ENCODE measurements around the gene TREML2. TPM values are rescaled to one million over a fixed set of nuclear protein-coding genes. Genes with fewer than 3 reads are reported as not detected.

The TREML2 gene
- total RNA-seq, 2 experiments from 2014 or later: 8.9 TPM

- no peak overlapping the region for H3K4me3 Mint-ChIP-seq
- H3K9me3 Mint-ChIP-seq: peaks cover 2% of the 10 kb centered on the region
- no peaks in the 10 kb centered on the region for H3K27me3 Mint-ChIP-seq
- no peaks in the 10 kb centered on the region for H3K36me3 Mint-ChIP-seq
- no peak overlapping the region for H3K27ac Mint-ChIP-seq
- no peak for DNase-seq
- H3K4me1 Mint-ChIP-seq: no peaks in the 10 kb centered on the region
These were observed 21.6 kb upstream of the TREML2 start for GRCh38 chr6:41222513-41222912.

GRCh38 chr6:41222045-41222444, 21.1 kb upstream of the TREML2 start:
- Mint-ChIP-seq H3K9me3 (peaks cover 2% of the 10 kb centered on the region), H3K27ac (no peak overlapping the region), H3K36me3 (no peaks in the 10 kb centered on the region), H3K4me3 (no peak overlapping the region), H3K27me3 (no peaks in the 10 kb centered on the region), H3K4me1 (no peaks in the 10 kb centered on the region)
- DNase-seq: no peak

DNA sequence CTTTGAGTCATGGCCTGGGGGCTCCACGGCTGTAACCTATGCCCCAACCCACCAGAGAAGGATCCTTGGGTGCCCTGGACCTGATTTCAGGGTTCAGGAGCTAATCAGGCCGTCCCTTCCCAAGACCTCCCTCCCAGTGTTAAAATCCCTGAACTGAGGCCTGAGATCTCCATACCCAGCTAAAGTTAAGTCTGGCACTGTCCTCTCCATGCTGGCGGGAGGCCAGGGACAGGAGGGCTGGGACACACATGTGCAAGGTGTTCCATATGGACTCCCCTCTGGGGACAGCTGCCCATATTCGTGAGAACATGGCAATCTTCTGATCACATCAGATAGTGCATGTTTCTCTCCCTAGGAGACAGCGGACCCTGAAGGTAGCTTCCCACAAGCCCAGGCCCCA, 15.7 kb upstream of the TREML2 start:
- Mint-ChIP-seq H3K9me3 (peaks cover 12% of the 10 kb centered on the region), H3K4me3 (no peak overlapping the region), H3K27me3 (no peaks in the 10 kb centered on the region), H3K27ac (no peak overlapping the region), H3K36me3 (peaks cover 4% of the 10 kb centered on the region), H3K4me1 (no peaks in the 10 kb centered on the region)
- DNase-seq: no peak

DNA sequence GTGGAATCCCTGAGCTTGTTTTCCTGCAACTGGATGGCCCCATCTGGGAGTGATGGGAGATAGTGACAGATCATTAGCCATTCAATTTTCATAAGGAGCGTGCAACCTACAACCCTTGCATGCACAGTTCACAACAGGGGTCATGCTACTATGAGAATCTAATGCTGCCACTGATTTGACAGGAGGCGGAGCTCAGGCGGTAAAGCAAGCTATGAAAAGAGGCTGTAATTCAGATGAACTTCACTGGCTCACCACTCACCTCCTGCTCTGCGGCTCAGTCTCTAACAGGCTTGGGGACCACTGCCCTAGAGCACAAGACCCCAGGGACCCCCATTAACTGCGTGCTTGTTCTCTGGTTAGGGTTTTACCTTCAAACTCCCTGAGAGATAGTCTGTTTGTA, 14.8 kb upstream of the TREML2 start:
- Mint-ChIP-seq H3K4me1 (no peaks in the 10 kb centered on the region), H3K36me3 (peaks cover 4% of the 10 kb centered on the region), H3K27me3 (no peaks in the 10 kb centered on the region), H3K27ac (no peak overlapping the region), H3K4me3 (no peak overlapping the region), H3K9me3 (peaks cover 12% of the 10 kb centered on the region)
- no peak for DNase-seq

GRCh38 chr6:41214559-41215238, 13.8 kb upstream of the TREML2 start:
- no peak overlapping the region for H3K27ac Mint-ChIP-seq
- H3K9me3 Mint-ChIP-seq: peaks cover 12% of the 10 kb centered on the region
- peaks cover 2% of the 10 kb centered on the region for H3K4me1 Mint-ChIP-seq
- no peak overlapping the region for H3K4me3 Mint-ChIP-seq
- H3K27me3 Mint-ChIP-seq: no peaks in the 10 kb centered on the region
- no peak for DNase-seq
- H3K36me3 Mint-ChIP-seq: peaks cover 4% of the 10 kb centered on the region

GRCh38 chr6:41209547-41210320, 8.8 kb upstream of the TREML2 start:
- H3K4me3 Mint-ChIP-seq: no peak overlapping the region
- no peak overlapping the region for H3K27ac Mint-ChIP-seq
- no peaks in the 10 kb centered on the region for H3K27me3 Mint-ChIP-seq

GRCh38 chr6:41208439-41209106, 7.6 kb upstream of the TREML2 start:
- no peak for DNase-seq
- H3K36me3 Mint-ChIP-seq: no peaks in the 10 kb centered on the region
- H3K4me3 Mint-ChIP-seq: no peak overlapping the region
- no peaks in the 10 kb centered on the region for H3K9me3 Mint-ChIP-seq
- H3K4me1 Mint-ChIP-seq: peaks cover 12% of the 10 kb centered on the region
- no peaks in the 10 kb centered on the region for H3K27me3 Mint-ChIP-seq
- H3K27ac Mint-ChIP-seq: peak overlapping the region; percentile 53

More at GRCh38 chr6:41209547-41210320, 8.8 kb upstream of the TREML2 start:
- no peak for DNase-seq
- Mint-ChIP-seq H3K9me3 (peaks cover 8% of the 10 kb centered on the region), H3K36me3 (peaks cover 4% of the 10 kb centered on the region), H3K4me1 (peaks cover 12% of the 10 kb centered on the region)

- Mint-ChIP-seq H3K27me3 (no peaks in the 10 kb centered on the region), H3K9me3 (peaks cover 2% of the 10 kb centered on the region), H3K4me3 (no peak overlapping the region), H3K36me3 (no peaks in the 10 kb centered on the region), H3K4me1 (peaks cover 42% of the 10 kb centered on the region), H3K27ac (no peak overlapping the region)
- DNase-seq: no peak
These were observed 3.2 kb upstream of the TREML2 start for GRCh38 chr6:41204156-41204555.

- H3K4me1 Mint-ChIP-seq: peaks cover 47% of the 10 kb centered on the region
- no peaks in the 10 kb centered on the region for H3K27me3 Mint-ChIP-seq
- DNase-seq: no peak
These were observed 820 bp upstream of the TREML2 start for GRCh38 chr6:41201764-41202173.

DNA sequence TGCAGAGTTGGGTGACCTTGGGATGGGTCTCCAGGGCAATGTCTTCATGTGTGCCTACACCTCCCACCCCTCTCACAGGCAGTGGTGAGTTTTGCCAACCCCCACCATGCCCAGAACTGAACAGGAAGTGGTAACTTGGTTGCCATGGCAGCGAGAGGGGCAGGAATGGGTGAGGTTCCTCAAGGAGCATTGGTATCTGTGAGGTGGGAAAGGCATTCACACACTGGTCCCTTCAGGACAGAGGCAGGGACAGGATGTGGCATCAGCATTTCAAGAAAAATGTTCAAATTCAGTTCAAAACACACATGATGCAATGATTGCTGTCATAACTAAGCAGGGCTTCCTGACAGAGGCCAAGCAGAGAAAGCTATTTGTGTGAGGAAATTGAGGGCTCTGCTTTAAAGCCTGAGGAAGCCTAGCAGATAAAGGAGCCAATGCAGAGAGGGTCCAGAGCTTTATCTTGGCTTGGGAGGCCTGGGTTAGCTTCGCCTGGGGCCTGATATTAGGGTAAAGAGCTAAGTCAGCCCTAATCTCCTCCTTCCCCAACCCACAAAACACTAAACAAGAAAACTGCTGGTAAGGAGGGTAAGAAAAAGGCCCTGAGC, 551 bp downstream of the TREML2 start:
- Mint-ChIP-seq H3K36me3 (no peaks in the 10 kb centered on the region), H3K27ac (peak overlapping the region; percentile 96)

More at GRCh38 chr6:41201764-41202173, 820 bp upstream of the TREML2 start:
- Mint-ChIP-seq H3K9me3 (peaks cover 2% of the 10 kb centered on the region), H3K4me3 (peak overlapping the region; percentile 50), H3K27ac (peak overlapping the region; percentile 96), H3K36me3 (no peaks in the 10 kb centered on the region)

GRCh38 chr6:41199552-41200246, 1.2 kb downstream of the TREML2 start:
- DNase-seq: peak; percentile 31
- H3K27me3 Mint-ChIP-seq: no peaks in the 10 kb centered on the region
- peak overlapping the region; percentile 96 for H3K27ac Mint-ChIP-seq
- peaks cover 2% of the 10 kb centered on the region for H3K9me3 Mint-ChIP-seq
- H3K4me3 Mint-ChIP-seq: peak overlapping the region; percentile 50
- H3K4me1 Mint-ChIP-seq: peaks cover 48% of the 10 kb centered on the region
- no peaks in the 10 kb centered on the region for H3K36me3 Mint-ChIP-seq

More for the DNA sequence above, 551 bp downstream of the TREML2 start:
- H3K27me3 Mint-ChIP-seq: no peaks in the 10 kb centered on the region
- peaks cover 2% of the 10 kb centered on the region for H3K9me3 Mint-ChIP-seq
- H3K4me3 Mint-ChIP-seq: peak overlapping the region; percentile 50
- peak; percentile 55 for DNase-seq
- H3K4me1 Mint-ChIP-seq: peaks cover 48% of the 10 kb centered on the region

DNA sequence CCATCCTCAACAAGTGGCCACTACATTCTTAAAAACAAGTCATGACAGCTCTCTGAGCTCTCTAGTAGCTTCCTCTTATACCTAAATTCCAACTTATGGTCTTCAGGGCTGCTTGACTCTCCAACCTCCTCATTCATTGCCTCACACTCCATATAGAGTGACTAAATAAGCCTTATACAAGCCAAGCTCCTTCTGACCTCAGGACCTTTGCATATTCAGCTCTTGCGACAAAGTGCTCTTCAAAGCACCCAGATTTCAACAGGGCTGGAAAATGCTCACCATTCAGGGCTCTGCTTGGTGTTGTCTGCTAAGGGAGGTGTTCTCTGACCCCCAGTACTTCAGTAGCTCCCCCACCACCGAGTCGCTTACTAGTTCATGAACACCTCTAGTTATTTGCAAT, 3.7 kb downstream of the TREML2 start:
- Mint-ChIP-seq H3K27ac (no peak overlapping the region), H3K9me3 (no peaks in the 10 kb centered on the region), H3K4me1 (peaks cover 50% of the 10 kb centered on the region), H3K36me3 (no peaks in the 10 kb centered on the region), H3K4me3 (no peak overlapping the region), H3K27me3 (no peaks in the 10 kb centered on the region)
- DNase-seq: no peak

DNA sequence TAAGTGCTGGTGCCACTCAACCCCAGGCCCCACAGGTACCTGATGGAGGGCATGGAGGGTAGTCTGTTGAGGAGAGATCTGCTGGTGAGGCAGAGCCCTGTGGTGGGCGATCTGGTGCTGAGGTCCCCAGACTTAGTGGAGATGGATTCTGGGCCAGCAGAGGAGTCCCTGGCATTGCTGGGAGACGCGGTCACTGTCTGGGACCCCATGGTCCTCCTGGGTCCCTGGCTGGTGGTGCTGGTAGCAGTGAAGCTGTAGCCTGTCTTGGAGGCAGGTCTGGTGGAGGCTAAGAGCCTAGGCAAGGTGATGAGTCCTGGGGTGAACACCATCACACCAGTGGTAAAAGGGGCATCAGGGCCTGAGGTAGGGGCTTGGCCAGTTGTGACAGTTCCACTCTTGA, 6.6 kb downstream of the TREML2 start:
- no peak overlapping the region for H3K4me3 Mint-ChIP-seq
- H3K36me3 Mint-ChIP-seq: peaks cover 14% of the 10 kb centered on the region
- no peak for DNase-seq
- H3K27ac Mint-ChIP-seq: no peak overlapping the region
- peaks cover 6% of the 10 kb centered on the region for H3K9me3 Mint-ChIP-seq
- H3K27me3 Mint-ChIP-seq: no peaks in the 10 kb centered on the region
- H3K4me1 Mint-ChIP-seq: peaks cover 24% of the 10 kb centered on the region

- Mint-ChIP-seq H3K4me3 (no peak overlapping the region), H3K4me1 (peaks cover 21% of the 10 kb centered on the region), H3K27me3 (no peaks in the 10 kb centered on the region), H3K27ac (no peak overlapping the region), H3K36me3 (peaks cover 16% of the 10 kb centered on the region), H3K9me3 (peaks cover 7% of the 10 kb centered on the region)
- no peak for DNase-seq
These were observed 7.1 kb downstream of the TREML2 start for GRCh38 chr6:41193884-41194283.

All from activated naive CD8-positive, alpha-beta T cell treated with anti-CD3 and anti-CD28 coated beads for 36 hours (primary cell).